Measurements from ENCODE around the gene TTF1.

TTF1 gene

GRCh38 chr9:132327537-132327936 lies 79.1 kb downstream of the TTF1 start:
- TF ChIP-seq CTCF (IDR thresholded peaks at IDR 0.05; ENCODE audit: low read depth, low read length), result no peak
- no peak for DNase-seq (ENCODE audit: extremely low read depth, low read depth)

All from AG09319 (cell line).